Measurements from ENCODE around the gene ARFIP1.

DNA sequence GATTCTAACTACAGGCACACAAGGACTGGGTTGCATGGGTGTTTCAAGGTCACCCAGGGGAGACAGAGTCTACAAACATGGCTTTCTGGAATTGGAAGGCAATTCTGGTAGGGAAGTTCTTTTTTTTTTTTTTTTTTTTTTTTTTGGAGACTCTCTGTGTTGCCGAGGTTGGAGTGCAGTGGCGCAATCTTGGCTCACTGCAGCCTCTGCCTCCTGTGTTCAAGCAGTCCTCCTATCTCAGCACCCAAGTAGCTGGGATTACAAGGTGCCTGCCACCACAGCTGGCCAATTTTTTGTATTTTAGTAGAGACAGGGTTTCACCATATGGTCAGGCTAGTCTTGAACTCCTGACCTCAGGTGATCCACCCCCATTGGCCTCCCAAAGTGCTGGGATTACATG lies 140.1 kb downstream of the ARFIP1 start:
- TF ChIP-seq, protein P1, sequence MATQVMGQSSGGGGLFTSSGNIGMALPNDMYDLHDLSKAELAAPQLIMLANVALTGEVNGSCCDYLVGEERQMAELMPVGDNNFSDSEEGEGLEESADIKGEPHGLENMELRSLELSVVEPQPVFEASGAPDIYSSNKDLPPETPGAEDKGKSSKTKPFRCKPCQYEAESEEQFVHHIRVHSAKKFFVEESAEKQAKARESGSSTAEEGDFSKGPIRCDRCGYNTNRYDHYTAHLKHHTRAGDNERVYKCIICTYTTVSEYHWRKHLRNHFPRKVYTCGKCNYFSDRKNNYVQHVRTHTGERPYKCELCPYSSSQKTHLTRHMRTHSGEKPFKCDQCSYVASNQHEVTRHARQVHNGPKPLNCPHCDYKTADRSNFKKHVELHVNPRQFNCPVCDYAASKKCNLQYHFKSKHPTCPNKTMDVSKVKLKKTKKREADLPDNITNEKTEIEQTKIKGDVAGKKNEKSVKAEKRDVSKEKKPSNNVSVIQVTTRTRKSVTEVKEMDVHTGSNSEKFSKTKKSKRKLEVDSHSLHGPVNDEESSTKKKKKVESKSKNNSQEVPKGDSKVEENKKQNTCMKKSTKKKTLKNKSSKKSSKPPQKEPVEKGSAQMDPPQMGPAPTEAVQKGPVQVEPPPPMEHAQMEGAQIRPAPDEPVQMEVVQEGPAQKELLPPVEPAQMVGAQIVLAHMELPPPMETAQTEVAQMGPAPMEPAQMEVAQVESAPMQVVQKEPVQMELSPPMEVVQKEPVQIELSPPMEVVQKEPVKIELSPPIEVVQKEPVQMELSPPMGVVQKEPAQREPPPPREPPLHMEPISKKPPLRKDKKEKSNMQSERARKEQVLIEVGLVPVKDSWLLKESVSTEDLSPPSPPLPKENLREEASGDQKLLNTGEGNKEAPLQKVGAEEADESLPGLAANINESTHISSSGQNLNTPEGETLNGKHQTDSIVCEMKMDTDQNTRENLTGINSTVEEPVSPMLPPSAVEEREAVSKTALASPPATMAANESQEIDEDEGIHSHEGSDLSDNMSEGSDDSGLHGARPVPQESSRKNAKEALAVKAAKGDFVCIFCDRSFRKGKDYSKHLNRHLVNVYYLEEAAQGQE (IDR thresholded peaks at IDR 0.05; ENCODE audit: insufficient read depth in 1 of 2, low read depth in 2 of 2, low read length in 2 of 2): no peak
- TF ChIP-seq POLR2AphosphoS5 (IDR thresholded peaks at IDR 0.05; ENCODE audit: low read depth, low read length) (no peak), SIN3A (IDR thresholded peaks at IDR 0.05; ENCODE audit: borderline replicate concordance, insufficient read depth, low read length) (no peak), TAF1 (IDR thresholded peaks at IDR 0.05; ENCODE audit: borderline replicate concordance, insufficient read depth, low read length) (no peak)

Measured in PFSK-1 (cell line).